Gastrocnemius medialis (tissue), 4 donors: ENCODE measurements around the gene IFT27.

ENCODE experiments used
- POLR2A ChIP-seq, 2 donors: fragments of 450-650 bp; IDR thresholded peaks; one replicate each; pipeline ENCODE4 v1.6.1; 2017; ENCODE audit warnings: antibody characterized with exemption in 2 of 2, mild to moderate bottlenecking in 2 of 2, moderate library complexity in 2 of 2
- TF ChIP-seq, protein P1 (sequence below), 5 experiments: fragments of 450-650 bp in 3 of 5; fragments of 200-600 bp in 2 of 5; sonication (generic) in 2 of 5; IDR thresholded peaks in 4 of 5; conservative IDR thresholded peaks in 1 of 5; 1 replicate in 4 of 5; 2 replicates in 1 of 5; pipeline ENCODE4 v1.5.1; 2016 to 2019; ENCODE audit warnings: antibody characterized with exemption in 5 of 5, mild to moderate bottlenecking in 3 of 5, moderate library complexity in 3 of 5

DNA sequence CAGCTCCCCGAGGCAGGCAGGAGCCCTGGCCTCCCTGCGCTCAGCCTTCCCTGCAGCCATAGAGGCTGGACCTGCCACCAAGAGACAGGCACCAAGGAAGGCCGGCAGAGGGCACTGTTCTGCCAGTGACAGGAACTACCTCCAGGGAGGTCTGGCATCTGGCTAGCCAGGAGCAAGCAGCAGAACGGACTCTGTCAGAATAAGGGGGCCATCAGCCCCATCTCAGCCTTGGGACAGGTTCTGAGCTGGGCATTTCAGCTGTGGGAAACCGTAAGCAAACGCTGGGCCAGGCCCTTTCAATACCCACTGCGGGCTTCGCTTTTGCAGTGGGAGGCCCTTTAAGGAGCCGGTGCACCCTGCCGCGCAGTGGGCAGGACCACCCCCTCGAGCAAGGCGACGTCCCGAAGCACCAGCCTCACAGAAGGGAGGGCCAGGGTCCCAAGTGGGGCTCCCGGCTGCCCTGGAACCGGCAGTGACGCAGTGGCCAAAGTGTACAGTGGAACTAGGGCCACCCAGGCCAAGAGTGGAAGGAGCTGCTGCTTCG lies 18.2 kb downstream of the IFT27 start:
- TF ChIP-seq POLR2A (IDR thresholded peaks at IDR 0.05), result no peak
- TF ChIP-seq, protein P1, sequence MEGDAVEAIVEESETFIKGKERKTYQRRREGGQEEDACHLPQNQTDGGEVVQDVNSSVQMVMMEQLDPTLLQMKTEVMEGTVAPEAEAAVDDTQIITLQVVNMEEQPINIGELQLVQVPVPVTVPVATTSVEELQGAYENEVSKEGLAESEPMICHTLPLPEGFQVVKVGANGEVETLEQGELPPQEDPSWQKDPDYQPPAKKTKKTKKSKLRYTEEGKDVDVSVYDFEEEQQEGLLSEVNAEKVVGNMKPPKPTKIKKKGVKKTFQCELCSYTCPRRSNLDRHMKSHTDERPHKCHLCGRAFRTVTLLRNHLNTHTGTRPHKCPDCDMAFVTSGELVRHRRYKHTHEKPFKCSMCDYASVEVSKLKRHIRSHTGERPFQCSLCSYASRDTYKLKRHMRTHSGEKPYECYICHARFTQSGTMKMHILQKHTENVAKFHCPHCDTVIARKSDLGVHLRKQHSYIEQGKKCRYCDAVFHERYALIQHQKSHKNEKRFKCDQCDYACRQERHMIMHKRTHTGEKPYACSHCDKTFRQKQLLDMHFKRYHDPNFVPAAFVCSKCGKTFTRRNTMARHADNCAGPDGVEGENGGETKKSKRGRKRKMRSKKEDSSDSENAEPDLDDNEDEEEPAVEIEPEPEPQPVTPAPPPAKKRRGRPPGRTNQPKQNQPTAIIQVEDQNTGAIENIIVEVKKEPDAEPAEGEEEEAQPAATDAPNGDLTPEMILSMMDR (IDR thresholded peaks at IDR 0.05 in 4 of 5, conservative IDR thresholded peaks at IDR 0.05 in 1 of 5), result peak; percentile 31 to 85 (median 64)
